ENCODE measurements around the gene CCDC92.

Gene CCDC92

DNA sequence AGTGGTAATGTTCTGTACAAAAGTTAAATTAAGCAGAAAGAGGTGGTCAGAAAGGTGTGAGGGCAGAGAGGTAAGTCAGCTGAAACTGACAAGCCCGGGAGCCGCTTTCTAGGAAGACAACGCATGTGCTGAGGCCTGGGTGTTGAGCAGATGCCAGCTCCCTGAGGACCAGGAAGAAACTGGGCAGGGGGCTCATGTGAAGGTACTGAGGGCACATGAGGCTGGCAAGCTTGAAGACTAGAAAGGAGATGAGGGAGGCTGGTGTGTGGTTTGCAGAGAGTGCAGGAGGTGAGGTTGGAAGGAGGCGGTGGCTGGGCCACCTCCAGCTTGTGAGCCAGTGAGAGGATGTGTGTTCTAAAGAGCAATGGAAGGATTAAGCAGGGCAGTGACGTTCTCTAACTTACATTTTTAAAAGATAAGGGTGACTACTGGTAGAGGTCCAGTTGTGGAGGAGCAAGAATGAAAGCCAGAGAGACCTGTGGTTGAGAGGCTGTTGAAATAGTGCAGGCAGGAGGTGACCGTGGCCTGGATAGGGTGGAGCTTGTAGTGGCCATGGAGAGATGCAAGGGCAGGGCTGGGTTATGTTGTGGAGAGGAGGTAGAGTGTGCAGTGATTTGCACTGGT lies 29.5 kb upstream of the CCDC92 start:
- no peak for DNase-seq

DNA sequence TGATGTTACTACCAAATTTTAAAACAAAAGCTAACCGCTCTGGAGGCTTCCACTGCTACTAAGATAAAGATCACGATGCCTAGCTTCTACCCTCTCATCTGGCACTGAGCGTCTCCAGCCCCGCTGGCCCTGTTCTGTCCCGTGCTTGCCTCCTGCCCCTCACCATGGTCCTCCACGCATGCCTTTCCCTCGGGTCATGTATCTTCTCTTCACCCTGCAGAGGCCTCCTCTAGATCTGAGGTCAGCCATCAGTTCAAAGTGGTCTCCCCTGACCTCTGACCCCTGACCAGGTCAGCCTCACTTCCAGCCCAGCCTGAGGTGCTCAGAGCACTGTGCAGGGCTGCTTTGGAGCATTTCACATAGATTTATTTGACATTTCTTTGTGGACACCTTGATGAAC lies 28.7 kb upstream of the CCDC92 start:
- DNase-seq = no peak

GRCh38 chr12:124000111-124000510 lies 27.5 kb upstream of the CCDC92 start:
- DNase-seq = no peak

DNA sequence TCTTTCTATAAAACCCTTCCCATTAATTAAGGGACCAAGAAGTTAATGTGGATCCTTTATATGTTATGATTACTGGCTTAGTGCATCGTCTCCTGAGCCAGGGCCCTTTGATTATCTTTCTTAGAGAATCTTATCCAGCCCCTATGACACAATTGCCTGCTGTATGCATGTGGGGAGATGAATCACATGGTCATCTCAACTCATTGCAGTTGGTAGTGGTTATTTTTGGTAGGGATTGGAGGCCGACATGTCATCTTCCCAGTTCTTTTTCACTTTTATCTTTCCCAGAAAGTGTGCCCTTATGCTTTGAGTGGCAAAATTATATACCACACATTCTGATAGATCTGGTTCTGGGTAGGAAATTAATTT lies 26.3 kb upstream of the CCDC92 start:
- DNase-seq = no peak

GRCh38 chr12:123998344-123998990 lies 25.8 kb upstream of the CCDC92 start:
- DNase-seq = no peak

GRCh38 chr12:123997908-123998307 lies 25.3 kb upstream of the CCDC92 start:
- DNase-seq = no peak

DNA sequence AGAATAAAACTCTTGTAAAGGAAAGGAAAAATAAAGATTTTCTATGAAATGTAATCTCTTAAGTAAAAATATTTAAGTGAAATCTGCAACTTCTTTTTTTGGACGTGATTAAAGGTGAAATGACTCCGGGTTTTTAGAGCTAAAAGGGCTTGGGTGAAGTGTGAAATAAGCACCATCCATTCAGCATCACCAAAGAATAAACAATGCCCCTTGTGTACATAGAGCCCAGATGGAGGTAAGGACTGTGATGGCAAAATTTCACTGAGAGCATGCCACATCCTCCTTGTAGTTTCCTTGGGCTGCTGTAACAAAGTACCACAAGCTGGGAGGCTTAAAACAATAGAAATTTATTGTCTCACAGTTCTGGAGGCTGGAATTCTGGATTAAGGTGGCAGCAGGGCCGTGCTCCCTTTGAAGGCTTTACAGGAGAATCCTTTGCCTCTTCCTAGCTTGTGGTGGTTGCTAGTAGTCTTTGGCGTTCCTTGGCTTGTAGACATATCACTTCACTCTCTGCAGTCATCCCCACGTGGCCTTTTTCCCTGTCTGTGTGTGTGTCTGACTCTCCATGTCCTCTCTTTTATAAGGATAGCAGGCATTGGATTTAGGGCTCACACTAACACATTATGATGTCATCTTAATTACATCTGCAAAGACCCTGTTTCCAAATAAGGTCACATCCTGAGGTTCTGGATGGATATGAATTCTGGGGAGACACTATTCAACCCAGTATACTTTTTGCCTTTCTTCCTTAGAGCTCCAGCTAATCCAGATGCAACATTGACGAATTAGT lies 24.6 kb upstream of the CCDC92 start:
- no peak for DNase-seq

DNA sequence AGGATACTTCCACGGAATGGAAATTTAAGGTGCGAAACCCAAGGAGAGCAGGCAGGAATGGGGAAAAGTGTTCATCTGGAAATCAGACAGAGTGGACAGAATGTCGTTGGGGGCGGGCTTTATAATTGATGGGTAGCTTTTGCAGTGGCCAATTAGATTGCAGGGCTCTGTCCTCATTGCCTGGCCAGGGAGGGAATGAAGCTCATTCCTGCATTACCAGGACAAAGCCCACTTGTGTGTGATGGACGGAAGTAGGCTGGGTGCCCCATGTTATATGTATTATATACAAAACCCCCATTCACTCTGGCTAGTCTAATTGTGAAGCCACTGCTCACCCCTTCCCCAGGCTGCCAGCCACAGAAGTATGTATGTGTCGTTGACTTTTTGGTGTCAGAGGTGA lies 23.9 kb upstream of the CCDC92 start:
- no peak for DNase-seq

DNA sequence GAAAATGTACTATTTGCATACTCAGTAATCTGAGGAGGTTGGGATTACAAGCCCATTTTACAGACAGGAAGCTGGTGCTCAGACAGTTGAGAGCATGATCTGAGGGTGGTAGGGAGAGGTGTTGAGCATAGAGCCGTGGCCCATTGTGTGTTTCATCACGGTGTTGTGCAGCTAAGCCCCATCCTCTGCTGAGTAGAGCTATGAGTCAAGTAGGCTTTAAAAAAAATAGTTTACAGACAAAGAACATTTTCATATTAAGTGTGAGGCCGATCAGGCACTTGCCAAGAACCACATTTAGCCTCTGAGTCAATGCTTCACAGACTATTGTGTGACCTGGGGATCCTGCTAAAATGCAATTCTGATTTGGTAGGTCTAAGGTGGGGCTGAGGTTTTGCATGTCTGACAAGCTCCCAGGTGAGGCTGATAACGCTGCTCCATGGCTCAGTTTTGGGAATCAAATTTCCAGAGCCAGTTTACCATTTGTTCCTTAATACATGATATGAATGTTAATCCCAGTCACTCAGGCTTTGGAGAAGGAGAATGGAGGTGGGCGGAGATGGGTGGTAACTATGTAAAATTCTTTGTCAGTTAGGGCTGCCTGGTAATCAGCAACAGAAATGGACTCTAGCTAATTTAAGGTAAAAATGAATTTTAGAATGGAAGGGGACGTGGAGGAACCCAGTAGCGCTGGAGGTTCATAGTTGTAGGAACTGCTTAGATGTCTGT lies 22.6 kb upstream of the CCDC92 start:
- DNase-seq = no peak

DNA sequence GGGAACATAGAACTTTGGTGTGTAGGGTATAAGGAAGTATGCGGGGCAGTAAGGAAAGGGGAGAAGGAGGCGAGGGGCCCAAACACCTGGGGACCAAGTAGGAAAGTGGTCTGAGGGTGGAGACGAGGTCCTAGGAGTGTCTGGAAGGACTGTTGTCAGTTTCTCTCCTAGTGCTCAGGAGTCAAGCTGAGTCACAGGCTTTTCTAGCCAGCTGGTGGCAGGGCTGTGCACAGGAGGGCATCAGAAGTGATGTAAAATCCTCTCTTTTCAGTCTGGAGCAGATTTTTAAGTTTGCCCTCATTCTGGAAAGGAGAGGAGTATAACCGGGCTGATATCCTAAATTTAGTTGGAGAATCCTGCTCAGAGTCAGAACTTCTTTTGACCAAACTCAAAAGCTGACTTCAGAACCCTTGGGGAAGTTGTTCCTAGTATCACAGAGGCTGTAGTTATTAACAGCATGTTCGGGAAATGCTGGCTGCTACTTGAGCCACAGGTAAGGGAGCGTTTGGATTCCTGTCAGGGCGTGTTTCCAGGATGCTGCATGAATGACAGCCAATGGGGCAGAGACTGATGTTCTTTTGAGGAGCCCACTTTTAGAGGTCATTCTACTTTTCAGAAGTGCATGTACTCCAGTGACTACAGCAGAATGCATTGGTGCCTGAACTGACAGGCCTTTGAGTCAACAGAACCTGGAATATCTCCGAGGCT lies 19.6 kb upstream of the CCDC92 start:
- DNase-seq = no peak

- DNase-seq = no peak
Measured at GRCh38 chr12:123991372-123991951, 18.8 kb upstream of the CCDC92 start.

DNA sequence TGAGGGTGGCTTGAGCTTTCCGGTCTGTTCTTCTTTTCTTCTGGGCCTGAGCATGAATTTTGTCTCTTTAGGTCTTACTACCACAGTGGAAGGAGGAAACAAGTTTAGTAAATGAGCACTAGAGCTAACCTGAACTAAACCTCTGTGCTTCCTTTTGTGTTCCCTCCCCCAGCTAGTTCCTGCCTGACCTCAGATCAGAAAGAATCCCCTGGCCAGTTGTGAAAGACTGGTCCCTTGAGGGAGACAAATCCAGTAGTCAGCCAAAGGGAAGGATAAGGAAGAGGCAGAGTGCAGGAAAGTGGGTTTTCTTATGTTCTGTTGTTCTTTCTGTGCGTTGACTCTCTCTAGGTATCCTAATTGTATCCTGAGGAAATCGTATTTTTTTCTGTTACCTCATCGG lies 17.9 kb upstream of the CCDC92 start:
- DNase-seq = no peak

- no peak for DNase-seq
Measured at GRCh38 chr12:123989753-123990152, 17.1 kb upstream of the CCDC92 start.

GRCh38 chr12:123989168-123989567 lies 16.5 kb upstream of the CCDC92 start:
- no peak for DNase-seq

GRCh38 chr12:123987022-123987421 lies 14.4 kb upstream of the CCDC92 start:
- DNase-seq = no peak

DNA sequence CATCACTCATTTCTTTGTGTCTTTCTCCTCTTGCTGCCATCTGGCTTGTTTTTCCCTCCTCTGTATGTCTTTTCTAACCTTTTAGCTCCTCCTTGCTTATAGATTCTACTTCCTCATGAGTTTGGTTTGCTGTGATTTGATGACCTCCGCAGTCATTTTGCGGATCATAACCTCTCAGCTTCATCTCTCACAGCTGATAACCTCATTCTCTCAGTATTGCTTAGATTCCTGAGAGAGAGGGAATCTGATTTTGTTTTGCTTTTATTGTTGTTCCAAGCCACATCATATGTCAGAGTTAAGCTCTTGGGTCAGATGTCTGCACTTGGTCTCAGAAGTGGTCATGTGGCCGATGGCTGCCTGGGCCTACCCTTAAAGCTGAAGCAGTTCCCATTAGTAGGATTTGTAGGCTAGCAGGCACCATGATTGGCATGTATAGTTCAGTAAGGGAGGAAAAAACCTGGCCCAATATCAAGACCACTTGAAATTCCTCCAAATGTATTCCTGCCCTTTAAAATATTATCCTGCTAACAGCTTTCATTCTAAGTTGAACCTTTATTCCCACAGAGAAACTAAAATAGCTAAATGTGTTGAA lies 13.8 kb upstream of the CCDC92 start:
- no peak for DNase-seq

DNA sequence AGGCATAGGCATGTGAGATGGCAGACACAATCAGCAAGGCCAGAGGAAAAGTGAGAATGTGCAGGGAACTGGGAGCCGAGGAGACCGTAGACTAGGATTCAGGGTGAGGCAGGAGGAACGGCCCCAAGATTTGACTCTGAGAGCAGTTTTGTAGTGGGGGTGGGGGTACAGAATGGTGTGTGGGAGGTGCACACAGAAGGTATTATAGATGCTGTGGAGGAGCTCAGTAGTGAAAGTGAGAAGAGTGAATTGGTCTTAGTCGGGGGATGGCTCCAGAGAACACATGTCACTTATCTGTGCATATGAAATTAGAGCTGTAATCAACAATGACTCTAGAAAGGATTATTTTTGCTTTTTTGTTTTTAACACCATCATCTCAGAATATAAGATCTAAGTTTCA lies 12.3 kb upstream of the CCDC92 start:
- DNase-seq = no peak

DNA sequence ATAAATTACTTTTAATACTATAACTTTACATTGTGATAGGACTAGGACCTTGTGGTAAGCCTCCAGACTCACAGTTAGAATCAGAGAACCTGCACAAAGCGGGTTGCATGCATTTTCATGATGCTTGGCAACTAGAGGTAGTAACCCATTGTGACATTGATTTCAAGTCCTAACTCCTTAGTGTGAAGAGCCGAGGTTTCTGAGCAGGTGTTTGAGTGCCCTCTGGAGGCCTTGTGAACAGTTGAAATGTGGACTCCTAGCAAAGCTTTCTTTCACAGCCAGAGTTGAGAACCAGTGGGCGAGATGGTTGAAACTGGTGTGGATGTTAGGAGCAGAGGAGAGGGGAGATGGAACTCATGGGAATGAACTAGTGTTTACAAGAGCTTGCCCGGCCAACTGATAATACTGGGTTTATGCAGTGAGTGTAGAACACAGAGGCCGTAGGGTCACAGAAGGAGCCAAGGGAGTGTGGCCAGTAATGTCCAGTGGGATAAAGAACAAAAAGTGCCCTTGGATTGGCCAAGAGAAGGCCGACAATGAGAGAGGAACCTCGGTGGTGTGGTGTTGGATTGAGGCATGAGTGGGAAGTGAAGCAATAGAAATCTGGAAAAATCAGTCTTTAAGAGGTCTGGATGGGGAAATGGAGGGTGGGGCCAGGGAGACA lies 11.3 kb upstream of the CCDC92 start:
- no peak for DNase-seq

- DNase-seq = no peak
Measured at GRCh38 chr12:123982269-123982668, 9.6 kb upstream of the CCDC92 start.

DNA sequence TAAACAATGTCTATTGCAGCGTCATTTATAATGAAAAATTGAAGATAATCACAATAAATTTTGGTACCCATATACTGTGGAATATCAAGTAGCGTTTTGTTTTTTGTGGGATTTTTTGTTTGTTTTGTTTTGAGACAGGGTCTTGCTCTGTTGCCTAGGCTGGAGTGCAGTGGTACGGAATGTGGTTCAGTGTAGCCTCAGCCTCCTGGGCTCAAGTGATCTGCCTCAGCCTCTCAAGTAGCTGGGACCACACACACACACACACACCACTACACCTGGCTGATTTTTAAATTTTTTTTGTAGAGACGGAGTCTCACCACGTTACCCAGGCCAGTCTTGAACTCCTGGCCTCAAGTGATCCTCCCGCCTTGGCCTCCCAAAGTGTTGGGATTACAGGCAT lies 6.9 kb upstream of the CCDC92 start:
- DNase-seq = no peak

GRCh38 chr12:123976227-123976826 lies 3.7 kb upstream of the CCDC92 start:
- no peak for DNase-seq
